Spleen (tissue), 11 donors: ENCODE results near the gene IBA57. TPM values are rescaled to one million over a fixed set of nuclear protein-coding genes. Genes with fewer than 3 reads are reported as not detected.
A peak's percentile ranks its signal among the peaks of the same experiment; 100 is the strongest.

Experiments
- DNase-seq: peaks from one replicate; pipeline ENCODE4 v3.0.0-alpha.2; 2020
- H3K27ac ChIP-seq, 8 donors: fragments of 200-600 bp; sonication (generic) in 7 of 8; 1 replicate in 4 of 8; 2 replicates in 4 of 8; pipeline versions ENCODE4 v1.5.0 to v1.8.0; 2016 to 2021; ENCODE audit warnings: inconsistent platforms in 4 of 8, mild to moderate bottlenecking in 4 of 8, moderate library complexity in 1 of 8
- H3K27me3 ChIP-seq, 7 donors: fragments of 200-600 bp; sonication (generic) in 6 of 7; replicated peaks in 1 of 7; 1 replicate in 4 of 7; 2 replicates in 3 of 7; pipeline versions ENCODE4 v1.5.0 to v1.8.0; 2016 to 2021; ENCODE audit warnings: inconsistent platforms in 3 of 7, mild to moderate bottlenecking in 1 of 7
- H3K36me3 ChIP-seq, 6 donors: fragments of 200-600 bp; sonication (generic) in 5 of 6; 1 replicate in 4 of 6; 2 replicates in 2 of 6; pipeline versions ENCODE4 v1.5.0 to v1.8.0; 2016 to 2021; ENCODE audit warnings: inconsistent platforms in 2 of 6
- H3K4me1 ChIP-seq, 6 donors: fragments of 200-600 bp; sonication (generic) in 5 of 6; 1 replicate in 3 of 6; 2 replicates in 3 of 6; pipeline versions ENCODE4 v1.5.0 to v1.8.0; 2016 to 2021; ENCODE audit warnings: inconsistent platforms in 3 of 6
- H3K4me3 ChIP-seq, 8 donors: fragments of 200-600 bp; sonication (generic) in 7 of 8; 1 replicate in 4 of 8; 2 replicates in 4 of 8; pipeline versions ENCODE4 v1.5.0 to v1.8.0; 2016 to 2021; ENCODE audit warnings: inconsistent platforms in 4 of 8, mild to moderate bottlenecking in 4 of 8, moderate library complexity in 2 of 8
- H3K9me3 ChIP-seq, 8 donors: fragments of 200-600 bp; sonication (generic) in 7 of 8; 1 replicate in 4 of 8; 2 replicates in 4 of 8; pipeline versions ENCODE4 v1.5.0 to v1.8.0; 2016 to 2021; ENCODE audit warnings: inconsistent platforms in 4 of 8
- CTCF ChIP-seq, 11 experiments: fragments of 200-600 bp in 7 of 11; fragments of 450-650 bp in 4 of 11; sonication (generic) in 4 of 11; IDR thresholded peaks in 8 of 11; conservative IDR thresholded peaks in 3 of 11; 1 replicate in 7 of 11; 2 replicates in 4 of 11; pipeline versions ENCODE4 v1.4.0 to v1.8.0; 2016 to 2021; ENCODE audit warnings: antibody characterized with exemption in 11 of 11, inconsistent platforms in 4 of 11, mild to moderate bottlenecking in 1 of 11
- POLR2A ChIP-seq, 3 donors: fragments of 450-650 bp; IDR thresholded peaks; one replicate each; pipeline ENCODE4 v1.5.1; 2017; ENCODE audit warnings: antibody characterized with exemption in 3 of 3, mild to moderate bottlenecking in 1 of 3
- POLR2AphosphoS5 ChIP-seq, 3 donors: sonication (generic); formaldehyde crosslinking; IDR thresholded peaks; one replicate each; pipeline ENCODE4 v1.5.1; 2017; ENCODE audit warnings: antibody characterized with exemption in 3 of 3
- WGBS, 5 donors: extraction: QIAGEN DNeasy Blood & Tissue Kit in 3 of 5; methylation state at CpG; one replicate each; pipeline versions ENCODE4 v1.1.5 to v1.1.7; 2013 to 2018; 5-methylcytosine and 5-hydroxymethylcytosine counted together
- intact Hi-C: fragments of 100-400 bp; cut with DNase I; formaldehyde crosslinking; loops from one replicate; pipeline ENCODE4 v1.15.0; 2023; ENCODE audit warnings: low total_unique reads
- polyA plus RNA-seq, 3 donors: library from polyadenylated mRNA; stranded (reverse); fragments of 200-250 nt; gene quantifications; one replicate each; pipeline ENCODE4 v1.2.1, GENCODE V29; 2013
- total RNA-seq, 7 donors: library from RNA; depleted of rRNA in 3 of 7; stranded (reverse); fragments of >200 nt in 3 of 7; fragmentation: NEBNext Ultra II Directional in 4 of 7; extraction: Animal tissue kit (Norgen Biotek cat#: 25700) in 4 of 7; gene quantifications; one replicate each; pipeline versions ENCODE4 v1.1.0 to v1.2.1, GENCODE V29; 2016 to 2021
- donor health status: healthy with polysubstance abuse.
- donor health status: DM: no; HTN: no; CAD: no; lungs with moderate emphysema.
- donor health status: DM: no; HTN: no; CAD: no.
- donor health status: Bipolar disorder and iron deficiency.
- donor health status: healthy.
- donor health status: DM: no; HTN: no; CAD: no.
- donor health status: DM: yes; HTN: yes; CAD: no.

The IBA57 gene
- total and polyA plus RNA-seq, 10 donors, result 0.59 to 14.7 (median 9.3) TPM

DNA sequence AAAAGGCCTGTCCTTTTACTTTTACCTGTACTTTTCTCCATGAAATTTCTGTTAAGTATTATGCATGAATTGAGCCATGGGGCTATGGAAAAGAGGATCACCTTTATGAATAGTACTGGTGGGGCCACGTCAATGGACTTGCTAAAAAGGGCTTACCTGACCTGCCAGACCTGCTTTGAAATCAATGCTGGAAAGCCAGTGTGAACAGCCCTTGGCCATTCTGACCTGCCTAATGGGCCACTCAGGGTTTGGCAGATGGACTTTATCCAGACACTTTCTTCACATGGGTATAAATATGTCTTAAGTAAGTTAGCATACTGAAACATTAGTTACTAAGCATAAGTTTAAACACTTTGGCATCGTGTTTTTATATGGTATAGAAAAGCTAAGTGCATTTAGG, 33.8 kb upstream of the IBA57 start:
- TF ChIP-seq POLR2AphosphoS5 (IDR thresholded peaks at IDR 0.05), result no peak
- TF ChIP-seq CTCF (IDR thresholded peaks at IDR 0.05 in 8 of 11, conservative IDR thresholded peaks at IDR 0.05 in 3 of 11), result no peak
- TF ChIP-seq POLR2A (IDR thresholded peaks at IDR 0.05), result no peak
- intact Hi-C loops, result loop anchor here (2.0 kb wide), 1 partner anchor 383 kb away; no protein-coding TSS in a partner anchor
- H3K4me3 ChIP-seq, result no peak overlapping the region
- WGBS, 5 donors, result 90 to 99% (median 94%) methylated on average over 2 of the region's 2 CpGs
- peaks cover 0 to 7% (median 0%) of the 10 kb centered on the region in 7 donors for H3K27me3 ChIP-seq
- no peaks in the 10 kb centered on the region for H3K36me3 ChIP-seq
- DNase-seq, result no peak
- H3K9me3 ChIP-seq, result no peaks in the 10 kb centered on the region
- no peak overlapping the region for H3K27ac ChIP-seq
- peaks cover 0 to 21% (median 9%) of the 10 kb centered on the region in 6 donors for H3K4me1 ChIP-seq

DNA sequence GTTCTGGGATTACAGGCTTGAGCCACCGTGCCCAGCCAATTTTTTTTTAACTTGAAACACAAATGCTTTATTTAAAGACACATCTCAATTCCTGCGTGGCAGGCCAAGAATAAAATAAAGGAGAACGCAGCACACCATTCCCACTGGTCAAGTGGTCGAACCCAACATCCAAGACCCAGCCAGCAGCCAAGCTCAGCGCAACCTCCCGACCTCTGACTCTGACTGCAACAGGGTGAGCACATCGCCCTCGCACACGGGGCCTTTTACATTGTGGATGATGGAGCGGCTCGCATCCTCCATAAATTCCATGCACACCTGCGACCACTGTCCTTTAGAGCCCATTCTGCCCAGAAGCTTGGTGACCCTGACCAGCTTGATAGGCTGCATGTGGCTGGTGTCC, 31.0 kb upstream of the IBA57 start:
- no peaks in the 10 kb centered on the region for H3K36me3 ChIP-seq
- 86 to 92% (median 89%) methylated on average over 11 to 12 of the region's 12 CpGs for WGBS, 5 donors
- H3K9me3 ChIP-seq, result no peaks in the 10 kb centered on the region
- intact Hi-C loops, result no loop called here
- H3K4me3 ChIP-seq, result no peak overlapping the region
- peaks cover 0 to 48% (median 19%) of the 10 kb centered on the region in 6 donors for H3K4me1 ChIP-seq
- H3K27me3 ChIP-seq, result peaks cover 0 to 7% (median 0%) of the 10 kb centered on the region in 7 donors
- TF ChIP-seq POLR2A (IDR thresholded peaks at IDR 0.05) (no peak), CTCF (IDR thresholded peaks at IDR 0.05 in 8 of 11, conservative IDR thresholded peaks at IDR 0.05 in 3 of 11) (no peak), POLR2AphosphoS5 (IDR thresholded peaks at IDR 0.05) (no peak)
- DNase-seq, result no peak
- H3K27ac ChIP-seq, result no peak overlapping the region

DNA sequence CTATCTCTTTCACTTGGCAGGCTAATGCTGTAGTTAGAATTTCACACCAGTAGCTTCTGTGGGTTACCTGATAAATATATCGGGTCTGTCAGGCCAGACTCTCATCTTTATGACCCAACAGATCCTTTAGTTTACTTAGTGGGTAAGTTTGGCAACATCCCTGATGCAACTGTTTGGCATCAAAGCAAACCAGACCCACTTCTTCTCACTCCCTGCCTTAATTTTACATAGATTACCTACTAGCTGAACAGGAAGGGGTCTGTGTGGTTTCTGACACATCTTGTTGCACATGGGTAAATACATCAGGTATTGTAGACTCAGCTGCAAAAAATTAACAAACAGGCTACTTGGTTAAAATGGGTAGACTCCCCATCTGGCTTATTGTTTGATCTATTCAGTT, 28.7 kb upstream of the IBA57 start:
- no peak for DNase-seq
- Histone ChIP-seq H3K9me3 (no peaks in the 10 kb centered on the region), H3K4me1 (peaks cover 9 to 49% (median 25%) of the 10 kb centered on the region in 6 donors), H3K36me3 (peaks cover 0 to 5% (median 0%) of the 10 kb centered on the region in 6 donors), H3K27ac (peak overlapping the region in 5 of 8 donors; percentile 36 to 99 (median 98)), H3K27me3 (no peaks in the 10 kb centered on the region), H3K4me3 (no peak overlapping the region)
- intact Hi-C loops, result no loop called here
- WGBS, 5 donors, result 33 to 40% (median 36%) methylated on average over 1 of the region's 1 CpG
- no peak for TF ChIP-seq POLR2AphosphoS5 (IDR thresholded peaks at IDR 0.05)

DNA sequence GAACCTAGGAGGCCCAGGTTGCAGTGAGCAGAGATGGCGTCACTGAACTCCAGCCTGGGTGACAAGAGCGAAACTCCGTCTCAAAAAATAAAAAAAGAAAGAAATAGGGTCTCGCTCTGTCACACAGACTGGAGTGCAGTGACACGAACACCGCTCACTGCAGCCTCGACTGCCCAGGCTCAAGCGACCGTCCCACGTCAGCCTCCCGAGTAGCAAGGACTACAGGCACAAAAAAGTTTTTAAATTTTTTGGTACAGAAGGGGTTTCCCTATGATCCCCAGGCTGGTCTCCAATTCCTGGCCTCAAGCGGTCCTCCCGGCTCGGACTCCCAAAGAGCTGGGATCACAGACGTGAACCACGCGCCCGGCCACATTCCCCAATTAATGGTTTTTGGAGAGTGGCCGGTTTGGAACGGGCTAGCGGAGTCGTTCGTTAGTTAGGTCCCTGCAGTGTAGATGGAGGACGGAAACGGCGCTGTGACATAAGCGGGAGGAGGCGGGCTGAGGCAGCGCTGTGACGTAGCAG, 26.1 kb upstream of the IBA57 start:
- Histone ChIP-seq H3K4me1 (peaks cover 28 to 75% (median 50%) of the 10 kb centered on the region in 6 donors), H3K27ac (peak overlapping the region; percentile 94 to 99 (median 98)), H3K27me3 (no peaks in the 10 kb centered on the region), H3K9me3 (no peaks in the 10 kb centered on the region), H3K36me3 (peaks cover 0 to 24% (median 2%) of the 10 kb centered on the region in 6 donors), H3K4me3 (peak overlapping the region; percentile 47 to 90 (median 80))
- WGBS, 5 donors, result 22 to 25% (median 23%) methylated on average over 30 of the region's 30 CpGs
- TF ChIP-seq POLR2AphosphoS5 (IDR thresholded peaks at IDR 0.05) (no peak), POLR2A (IDR thresholded peaks at IDR 0.05) (peak in 2 of 3 donors; percentile 50), CTCF (IDR thresholded peaks at IDR 0.05 in 8 of 11, conservative IDR thresholded peaks at IDR 0.05 in 3 of 11) (no peak)
- DNase-seq, result no peak
- intact Hi-C loops, result no loop called here
